ENCODE results near the gene EXOC6B. TPM values are rescaled to one million over a fixed set of nuclear protein-coding genes. Genes with fewer than 3 reads are reported as not detected.

The EXOC6B gene
- total and polyA plus RNA-seq, 2 of the 8 experiments (the other 6 are each of a cell fraction or from before 2014, with no cell fraction given), result 13.5 to 33.0 TPM

GRCh38 chr2:72665448-72665847 lies 160.4 kb downstream of the EXOC6B start:
- no peak overlapping the region for H3K56ac ChIP-seq (replicated peaks; ENCODE audit: insufficient read length, low read depth, low read length)
- no peak overlapping the region for H3K4me3 ChIP-seq (ENCODE audit: extremely low read depth in 1 of 4, insufficient read depth in 2 of 4, low read depth in 3 of 4, low read length in 4 of 4)
- H3K23me2 ChIP-seq (ENCODE audit: low read depth, low read length), result no peaks in the 10 kb centered on the region
- no peak overlapping the region for H2BK5ac ChIP-seq (ENCODE audit: low read depth, low read length)
- no peaks in the 10 kb centered on the region for H4K20me1 ChIP-seq (replicated peaks in 1 of 2; ENCODE audit: control insufficient read depth in 1 of 2, insufficient read depth in 2 of 2, low read length in 2 of 2)
- H2BK12ac ChIP-seq (ENCODE audit: low read depth, low read length), result no peak overlapping the region
- H3K4ac ChIP-seq (replicated peaks; ENCODE audit: insufficient read length, low read depth, low read length), result no peak overlapping the region
- no peak overlapping the region for H4K91ac ChIP-seq (replicated peaks; ENCODE audit: insufficient read length, low read length)
- TF ChIP-seq TAF7 (optimal IDR thresholded peaks at IDR 0.05; ENCODE audit: borderline replicate concordance, low read depth, low read length) (no peak), CBX5 (IDR thresholded peaks at IDR 0.05; ENCODE audit: low read depth, low read length) (no peak), ATF3 (IDR thresholded peaks at IDR 0.05; ENCODE audit: insufficient read depth, low read depth, low read length) (no peak), BRCA1 (IDR thresholded peaks at IDR 0.05; ENCODE audit: low read depth, low read length) (no peak), POLR2A (IDR thresholded peaks at IDR 0.05; ENCODE audit: control extremely low read depth in 1 of 2, low read depth in 2 of 2, low read length in 2 of 2) (no peak), SRF (IDR thresholded peaks at IDR 0.05; ENCODE audit: low read depth, low read length) (no peak)
- no peak for FAIRE-seq
- H3K79me1 ChIP-seq (ENCODE audit: low read depth, low read length), result peaks cover 5% of the 10 kb centered on the region; the same call in 1 of the 2 replicates
- H2BK15ac ChIP-seq (ENCODE audit: low read length), result no peak overlapping the region
- no peak overlapping the region for H3K23ac ChIP-seq (ENCODE audit: insufficient read length)
- DNase-seq (ENCODE audit: low read depth in 1 of 2, low spot score in 2 of 2), result no peak
- H3K18ac ChIP-seq (ENCODE audit: extremely low read depth, low read length), result no peak overlapping the region
- H3K14ac ChIP-seq (ENCODE audit: insufficient read length), result no peak overlapping the region
- no peak overlapping the region for H2AK5ac ChIP-seq (ENCODE audit: low read depth, low read length)
- no peak overlapping the region for H4K5ac ChIP-seq (ENCODE audit: insufficient read length, low read depth, low read length)
- H3K36me3 ChIP-seq (ENCODE audit: control insufficient read depth in 2 of 4, insufficient read depth in 4 of 4, low read length in 3 of 4), result no peaks in the 10 kb centered on the region
- no peak overlapping the region for H3K27ac ChIP-seq (ENCODE audit: low read depth, low read length)
- ChIA-PET CTCF (ENCODE audit: partially characterized antibody) (interaction anchor here (0.9 kb wide), 1 partner anchor 16 kb away, joined by 3 read pairs; no protein-coding TSS in a partner anchor), POLR2A (ENCODE audit: partially characterized antibody) (no interaction called here)
- H3K4me1 ChIP-seq (replicated peaks in 1 of 4; ENCODE audit: control insufficient read depth in 3 of 4, insufficient read depth in 4 of 4, low read length in 3 of 4), result no peaks in the 10 kb centered on the region
- no peaks in the 10 kb centered on the region for H3K79me2 ChIP-seq (ENCODE audit: control insufficient read depth in 1 of 2, insufficient read depth in 2 of 2, low read length in 2 of 2)
- no peak overlapping the region for H2BK20ac ChIP-seq (ENCODE audit: low read length)
- 88% methylated on average over 2 of the region's 2 CpGs; no CpG with 5 or more reads in 1 of the 2 experiments for WGBS, 2 experiments (ENCODE audit: extremely low coverage in 1 of 2, insufficient coverage in 1 of 2, insufficient read length in 1 of 2, insufficient replicate concordance in 2 of 2, low coverage in 1 of 2, low lambda C conversion rate in 2 of 2, missing lambda C conversion rate in 1 of 2)
- 0 out of 4 replicates have a peak, but pooled peaks cover 0 to 2% of the 10 kb centered on the region in 2 experiments for H3K9me3 ChIP-seq (ENCODE audit: insufficient read depth in 2 of 2, low read depth in 1 of 2, low read length in 1 of 2)
- no peaks in the 10 kb centered on the region for H3K27me3 ChIP-seq (replicated peaks in 1 of 4; ENCODE audit: control insufficient read depth in 3 of 4, extremely low read depth in 1 of 4, insufficient read depth in 3 of 4, low read length in 3 of 4)
- H3K4me2 ChIP-seq (ENCODE audit: insufficient read depth in 1 of 2, low read depth in 2 of 2, low read length in 2 of 2), result no peak overlapping the region
- no peak overlapping the region for H4K8ac ChIP-seq (ENCODE audit: extremely low read depth, insufficient read depth, low read length)
- H2AFZ ChIP-seq (ENCODE audit: low read length), result no peak overlapping the region
- H3K9ac ChIP-seq (replicated peaks in 1 of 4; ENCODE audit: extremely low read depth in 1 of 4, low read depth in 3 of 4, low read length in 3 of 4), result no peak overlapping the region
- H2BK120ac ChIP-seq (replicated peaks; ENCODE audit: low read depth, low read length), result no peak overlapping the region
